SU-DHL-6 (cell line): ENCODE data around the gene EXOC4.

ENCODE experiments used
- H2AFZ ChIP-seq: fragments of 200-600 bp; sonication (generic); 2 replicates; pipeline ENCODE4 v1.6.1; 2014; ENCODE audit warnings: low read depth, mild to moderate bottlenecking, moderate library complexity, mixed read lengths, antibody characterized with exemption, low read length; ENCODE audit not compliant: severe bottlenecking
- H3F3A ChIP-seq: fragments of 200-600 bp; shearing (Covaris generic); 2 replicates; pipeline ENCODE4 v1.6.0; 2016; ENCODE audit warnings: antibody characterized with exemption, mild to moderate bottlenecking; ENCODE audit not compliant: insufficient read depth
- H3K27ac ChIP-seq: fragments of 200-600 bp; sonication (generic); 2 replicates; pipeline ENCODE4 v1.5.1; 2016; ENCODE audit warnings: low read depth, mild to moderate bottlenecking, low read length, moderate library complexity, mixed read lengths
- H3K27me3 ChIP-seq: fragments of 200-600 bp; sonication (generic), shearing (Covaris generic); 2 replicates; pipeline ENCODE4 v1.6.0; 2014; ENCODE audit warnings: mild to moderate bottlenecking, low read length
- H3K36me3 ChIP-seq: fragments of 200-600 bp; sonication (generic); 2 replicates; pipeline ENCODE4 v1.6.1; 2014; ENCODE audit warnings: mild to moderate bottlenecking, low read length, mixed read lengths
- H3K4me2 ChIP-seq: fragments of 300-600, 200-600 bp; shearing (Covaris generic), sonication (generic); 2 replicates; pipeline ENCODE4 v1.6.0; 2014; ENCODE audit warnings: low read length, low read depth, mild to moderate bottlenecking; ENCODE audit not compliant: poor library complexity, severe bottlenecking
- H3K4me3 ChIP-seq: fragments of 200-600 bp; sonication (generic); 2 replicates; pipeline ENCODE4 v1.5.1; 2014; ENCODE audit warnings: antibody characterized with exemption, low read length, mild to moderate bottlenecking, mixed read lengths; ENCODE audit not compliant: insufficient read depth, poor library complexity, severe bottlenecking
- H3K79me2 ChIP-seq: fragments of 200-600 bp; sonication (generic); 2 replicates; pipeline ENCODE4 v1.6.1; 2014; ENCODE audit warnings: mild to moderate bottlenecking, low read length, moderate library complexity; ENCODE audit not compliant: insufficient read depth
- H3K9ac ChIP-seq: fragments of 200-600 bp; sonication (generic); 2 replicates; pipeline ENCODE4 v1.7.0; 2014; ENCODE audit warnings: mild to moderate bottlenecking, low read length
- H3K9me2 ChIP-seq: fragments of 200-600 bp; sonication (generic); replicated peaks from 2 replicates; pipeline ENCODE4 v1.6.1; 2014; ENCODE audit warnings: low read length; ENCODE audit not compliant: insufficient read depth
- H3K9me3 ChIP-seq: fragments of 200-600 bp; sonication (generic); 2 replicates; pipeline ENCODE4 v1.6.1; 2014; ENCODE audit warnings: low read length, mixed read lengths; ENCODE audit not compliant: insufficient read depth
- H4K20me1 ChIP-seq: fragments of 200-600 bp; sonication (generic); 2 replicates; pipeline ENCODE4 v1.6.1; 2014; ENCODE audit warnings: low read depth, mild to moderate bottlenecking, antibody characterized with exemption, low read length, moderate library complexity, mixed read lengths
- EZH2phosphoT487 ChIP-seq: fragments of 200-600 bp; sonication (generic), shearing (Covaris generic); conservative IDR thresholded peaks from 2 replicates; pipeline ENCODE4 v1.6.1; 2018; ENCODE audit warnings: mild to moderate bottlenecking, antibody characterized with exemption, low read length, moderate library complexity, mixed read lengths
- TF ChIP-seq, protein P1 (sequence below): fragments of 200-600 bp; sonication (generic); IDR thresholded peaks from one replicate; pipeline ENCODE4 v1.5.1; 2017; ENCODE audit warnings: antibody characterized with exemption, mild to moderate bottlenecking, low read length, moderate library complexity; ENCODE audit not compliant: insufficient read depth, poor library complexity, severe bottlenecking

EXOC4 gene

DNA sequence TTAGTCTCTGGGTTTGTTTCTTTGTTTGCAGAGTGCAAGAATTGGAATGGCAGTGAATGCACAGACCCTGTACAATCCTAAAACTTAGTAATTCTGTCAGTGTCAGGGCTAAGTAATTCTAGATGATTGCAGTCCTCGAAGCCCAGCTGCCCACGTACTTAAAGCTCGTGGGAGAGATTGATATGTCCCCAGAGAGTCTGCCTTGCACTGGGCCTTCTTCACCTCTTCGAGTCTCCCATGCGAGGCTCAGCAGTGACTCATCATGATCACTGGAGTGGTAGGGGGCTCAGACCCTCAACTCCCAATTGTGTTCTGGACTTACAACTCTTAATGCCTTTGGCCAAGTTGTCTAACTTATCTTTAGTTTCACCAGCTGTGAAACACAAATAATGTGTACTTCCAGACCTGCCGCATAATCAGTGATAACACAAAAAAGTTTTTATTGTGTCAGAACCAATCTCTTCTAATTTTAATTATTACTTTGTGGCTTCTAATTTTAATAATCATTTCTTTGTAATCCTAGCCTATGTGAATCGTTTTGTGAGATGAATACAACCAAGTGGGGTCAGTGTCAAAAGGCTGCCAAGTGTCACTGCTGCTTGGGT is 528.7 kb downstream of the EXOC4 start:
- no peaks in the 10 kb centered on the region for H3K9me3 ChIP-seq
- no peaks in the 10 kb centered on the region for H3K9me2 ChIP-seq
- no peak overlapping the region for H3K4me3 ChIP-seq
- no peak overlapping the region for H2AFZ ChIP-seq
- H3K4me2 ChIP-seq: no peak overlapping the region
- no peak for TF ChIP-seq EZH2phosphoT487
- TF ChIP-seq, protein P1, sequence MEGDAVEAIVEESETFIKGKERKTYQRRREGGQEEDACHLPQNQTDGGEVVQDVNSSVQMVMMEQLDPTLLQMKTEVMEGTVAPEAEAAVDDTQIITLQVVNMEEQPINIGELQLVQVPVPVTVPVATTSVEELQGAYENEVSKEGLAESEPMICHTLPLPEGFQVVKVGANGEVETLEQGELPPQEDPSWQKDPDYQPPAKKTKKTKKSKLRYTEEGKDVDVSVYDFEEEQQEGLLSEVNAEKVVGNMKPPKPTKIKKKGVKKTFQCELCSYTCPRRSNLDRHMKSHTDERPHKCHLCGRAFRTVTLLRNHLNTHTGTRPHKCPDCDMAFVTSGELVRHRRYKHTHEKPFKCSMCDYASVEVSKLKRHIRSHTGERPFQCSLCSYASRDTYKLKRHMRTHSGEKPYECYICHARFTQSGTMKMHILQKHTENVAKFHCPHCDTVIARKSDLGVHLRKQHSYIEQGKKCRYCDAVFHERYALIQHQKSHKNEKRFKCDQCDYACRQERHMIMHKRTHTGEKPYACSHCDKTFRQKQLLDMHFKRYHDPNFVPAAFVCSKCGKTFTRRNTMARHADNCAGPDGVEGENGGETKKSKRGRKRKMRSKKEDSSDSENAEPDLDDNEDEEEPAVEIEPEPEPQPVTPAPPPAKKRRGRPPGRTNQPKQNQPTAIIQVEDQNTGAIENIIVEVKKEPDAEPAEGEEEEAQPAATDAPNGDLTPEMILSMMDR: no peak
- H3K27ac ChIP-seq: no peak overlapping the region
- no peaks in the 10 kb centered on the region for H3K79me2 ChIP-seq
- no peak overlapping the region for H3K9ac ChIP-seq
- H3F3A ChIP-seq: no peaks in the 10 kb centered on the region
- no peaks in the 10 kb centered on the region for H4K20me1 ChIP-seq
- no peaks in the 10 kb centered on the region for H3K36me3 ChIP-seq
- H3K27me3 ChIP-seq: no peaks in the 10 kb centered on the region

GRCh38 chr7:133782470-133782869 is 529.6 kb downstream of the EXOC4 start:
- no peak overlapping the region for H3K4me3 ChIP-seq
- H3K9me2 ChIP-seq: no peaks in the 10 kb centered on the region
- H4K20me1 ChIP-seq: no peaks in the 10 kb centered on the region
- H3K9ac ChIP-seq: no peak overlapping the region
- TF ChIP-seq EZH2phosphoT487: no peak
- TF ChIP-seq, protein P1: no peak
- no peaks in the 10 kb centered on the region for H3K27me3 ChIP-seq
- H2AFZ ChIP-seq: no peak overlapping the region
- no peaks in the 10 kb centered on the region for H3K79me2 ChIP-seq
- H3K27ac ChIP-seq: no peak overlapping the region
- no peaks in the 10 kb centered on the region for H3K36me3 ChIP-seq
- no peaks in the 10 kb centered on the region for H3F3A ChIP-seq
- no peaks in the 10 kb centered on the region for H3K9me3 ChIP-seq
- H3K4me2 ChIP-seq: no peak overlapping the region

DNA sequence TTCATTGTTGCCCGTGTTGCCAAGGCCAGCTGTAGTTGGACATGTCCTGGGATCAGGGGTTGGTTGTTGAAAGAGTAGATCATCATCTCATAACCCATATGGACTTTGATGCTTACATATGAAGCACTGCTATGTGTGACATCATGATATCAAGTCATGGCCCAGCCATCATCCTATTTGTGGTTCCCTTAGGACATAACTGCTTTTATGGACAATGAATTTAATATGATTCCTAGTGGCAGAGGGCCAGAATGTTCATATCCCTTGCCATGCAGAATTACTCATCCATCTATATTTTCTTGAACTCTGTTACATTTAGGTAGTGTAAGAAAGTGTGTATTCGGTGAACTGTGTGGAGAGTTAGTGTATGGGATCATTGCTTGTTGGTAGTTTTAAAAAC is 530.4 kb downstream of the EXOC4 start:
- H3K27me3 ChIP-seq: no peaks in the 10 kb centered on the region
- no peak overlapping the region for H3K27ac ChIP-seq
- no peak overlapping the region for H3K4me2 ChIP-seq
- no peaks in the 10 kb centered on the region for H4K20me1 ChIP-seq
- H3F3A ChIP-seq: no peaks in the 10 kb centered on the region
- H2AFZ ChIP-seq: no peak overlapping the region
- no peaks in the 10 kb centered on the region for H3K9me2 ChIP-seq
- H3K9me3 ChIP-seq: no peaks in the 10 kb centered on the region
- no peaks in the 10 kb centered on the region for H3K36me3 ChIP-seq
- H3K9ac ChIP-seq: no peak overlapping the region
- TF ChIP-seq, protein P1: no peak
- TF ChIP-seq EZH2phosphoT487: no peak
- no peaks in the 10 kb centered on the region for H3K79me2 ChIP-seq
- H3K4me3 ChIP-seq: no peak overlapping the region
